DMS79 treated with DMSO at 0.1 percent for 48 hours (cell line): ENCODE data around the gene TNIP1.
A peak's percentile ranks its signal among the peaks of the same experiment; 100 is the strongest.

Experiments
- DNase-seq: peaks from one replicate; lab custom pipeline; 2025; lab: John Stamatoyannopoulos, UW

TNIP1 gene

GRCh38 chr5:151080613-151081430 is at the start of gene TNIP1:
TSS of gene TNIP1 (minus strand) at chr5:151081034. CDS start at chr5:151065095, 15,939 bp downstream.
- DNase-seq = peak; percentile 58

DNA sequence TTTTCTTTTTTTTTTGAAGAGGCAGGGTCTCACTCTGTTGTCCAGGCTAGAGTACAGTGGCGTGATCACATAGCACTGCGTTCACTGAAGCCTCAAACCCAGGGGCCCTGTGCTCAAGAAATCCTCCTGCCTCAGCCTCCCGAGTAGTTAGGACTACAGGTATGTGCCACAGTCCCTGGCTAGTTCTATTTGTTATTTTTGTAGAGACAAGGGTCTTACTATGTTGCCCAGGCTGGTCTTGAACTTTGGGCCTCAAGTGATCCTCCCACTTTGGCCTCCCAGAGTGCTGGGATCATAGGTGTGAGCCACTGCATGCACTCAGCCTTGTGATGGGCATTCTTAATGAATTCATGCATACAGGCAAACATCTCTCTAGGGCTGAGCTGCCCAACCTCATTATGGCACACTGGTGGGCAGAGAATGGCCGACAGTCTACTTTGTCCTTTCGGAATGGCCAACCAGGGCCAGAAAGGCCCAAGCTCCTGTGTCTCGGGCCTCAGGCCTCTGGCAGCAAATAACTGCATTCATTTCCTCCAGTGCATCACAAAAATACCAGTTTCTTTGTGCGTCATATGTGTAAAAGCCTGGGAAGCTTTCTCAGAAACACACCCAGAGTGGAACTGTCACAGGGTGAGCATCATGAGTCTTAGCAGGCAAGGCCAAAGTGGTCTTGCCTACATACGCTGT is 49.5 kb upstream of the TNIP1 start:
- no peak for DNase-seq

- DNase-seq = no peak
These were observed 48.0 kb upstream of the TNIP1 start for GRCh38 chr5:151128817-151129216.

DNA sequence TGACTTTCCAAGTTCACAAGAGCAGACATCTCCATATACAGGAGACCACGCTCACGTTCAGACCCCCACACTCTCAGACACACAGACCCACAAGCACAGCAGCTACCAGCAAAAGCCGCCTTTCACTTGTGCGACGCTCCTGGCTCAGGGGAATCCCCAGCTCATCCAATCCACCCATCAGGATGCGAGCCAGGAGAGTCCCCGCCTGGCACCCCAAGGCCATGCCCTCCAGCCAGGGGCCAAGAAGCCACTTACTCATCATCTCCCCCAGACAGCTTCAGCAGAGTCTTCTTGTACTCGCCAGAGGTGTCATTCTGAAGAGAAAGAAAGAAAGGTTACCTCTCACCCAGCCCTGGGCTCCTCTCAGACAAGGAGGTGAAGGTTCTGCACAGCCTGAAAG is 47.1 kb upstream of the TNIP1 start:
- DNase-seq = no peak

- DNase-seq = no peak
These were observed 45.4 kb upstream of the TNIP1 start for GRCh38 chr5:151126199-151126645.

GRCh38 chr5:151125421-151125820 is 44.6 kb upstream of the TNIP1 start:
- DNase-seq = no peak

- no peak for DNase-seq
These were observed 43.3 kb upstream of the TNIP1 start for GRCh38 chr5:151123897-151124751.

DNA sequence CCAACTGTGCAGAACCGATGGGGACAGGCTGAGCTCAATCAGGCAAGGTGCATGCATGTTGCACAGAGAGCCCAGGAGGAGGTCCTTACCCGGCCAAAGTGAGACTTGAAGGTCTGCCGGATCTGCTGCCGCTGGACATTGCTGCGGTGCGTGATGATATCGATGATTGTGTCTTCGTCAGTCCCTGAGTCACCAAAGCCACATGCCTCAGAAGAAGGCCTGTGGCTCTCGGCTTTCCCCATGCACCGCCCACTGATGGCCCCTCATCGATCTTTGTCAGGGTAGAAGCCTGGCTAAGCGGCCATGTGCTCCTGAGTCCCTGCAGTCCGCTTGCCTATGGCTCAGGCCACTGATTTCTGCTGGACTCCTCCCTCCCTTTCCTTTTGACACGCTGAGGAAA is 42.0 kb upstream of the TNIP1 start:
- no peak for DNase-seq

- no peak for DNase-seq
These were observed 40.8 kb upstream of the TNIP1 start for GRCh38 chr5:151121665-151122064.

DNA sequence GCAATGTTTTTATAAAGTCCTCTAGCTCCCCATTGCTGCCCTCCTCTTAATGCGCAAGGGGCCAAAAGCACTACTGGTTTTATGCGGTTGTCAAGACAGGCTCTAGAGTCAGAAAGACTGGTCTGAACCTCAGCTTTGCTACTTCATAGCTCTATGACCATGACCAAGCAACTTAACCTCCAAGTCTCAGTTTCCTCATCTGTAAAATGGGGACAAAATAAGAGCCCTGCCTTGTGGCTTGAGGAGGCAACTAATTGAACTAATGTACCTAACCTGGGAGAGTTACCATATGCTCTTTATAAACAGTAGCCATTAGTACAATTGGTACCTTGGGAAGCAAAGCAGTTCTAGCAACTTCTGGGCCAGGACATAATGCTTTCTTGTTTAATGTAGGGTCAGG is 40.3 kb upstream of the TNIP1 start:
- no peak for DNase-seq

GRCh38 chr5:151118913-151119575 is 38.2 kb upstream of the TNIP1 start:
- no peak for DNase-seq

GRCh38 chr5:151115272-151115905 is 34.6 kb upstream of the TNIP1 start:
- DNase-seq = peak; percentile 2

DNA sequence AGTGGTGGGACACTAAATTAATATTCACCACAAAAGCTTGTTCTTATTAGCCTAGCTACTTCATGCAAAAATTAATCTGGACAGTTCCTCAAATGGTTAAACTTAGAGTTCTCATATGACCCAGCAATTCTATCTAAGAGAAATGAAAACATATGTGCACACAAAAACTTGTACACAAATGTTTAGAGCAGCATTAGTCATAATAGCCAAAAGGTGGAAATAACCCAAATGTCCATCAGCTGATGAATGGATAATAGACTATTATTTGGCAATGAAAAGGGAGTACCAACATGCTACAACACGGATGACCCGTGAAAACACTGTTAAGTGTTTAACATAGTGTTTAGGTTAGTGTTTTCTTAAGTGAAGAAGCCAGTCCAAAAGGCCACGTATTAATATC is 32.8 kb upstream of the TNIP1 start:
- no peak for DNase-seq

GRCh38 chr5:151110992-151111391 is 30.2 kb upstream of the TNIP1 start:
- no peak for DNase-seq

GRCh38 chr5:151110122-151110681 is 29.4 kb upstream of the TNIP1 start:
- DNase-seq = no peak

DNA sequence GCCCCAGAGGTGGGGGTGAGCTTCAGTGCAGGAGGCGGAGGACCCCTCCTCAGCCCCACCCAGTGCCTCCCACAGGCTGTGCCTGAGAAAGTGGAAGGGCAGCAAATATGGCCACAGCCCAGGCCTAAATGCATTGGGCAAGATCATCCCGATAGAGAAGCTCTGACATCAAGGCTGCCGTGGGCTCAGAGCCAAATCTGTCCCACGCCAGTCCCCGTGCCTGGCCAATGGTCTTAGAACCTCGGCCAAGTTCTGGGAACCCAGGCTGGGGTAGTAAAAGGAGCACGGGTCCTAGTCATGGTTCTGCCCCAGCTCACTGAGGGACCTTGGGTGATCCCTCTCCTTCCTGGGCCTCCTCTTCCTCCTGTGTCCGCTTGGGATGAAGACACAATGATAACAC is 27.7 kb upstream of the TNIP1 start:
- DNase-seq = no peak

GRCh38 chr5:151107738-151108520 is 27.1 kb upstream of the TNIP1 start:
- no peak for DNase-seq

- no peak for DNase-seq
These were observed 26.2 kb upstream of the TNIP1 start for GRCh38 chr5:151107084-151107483.

DNA sequence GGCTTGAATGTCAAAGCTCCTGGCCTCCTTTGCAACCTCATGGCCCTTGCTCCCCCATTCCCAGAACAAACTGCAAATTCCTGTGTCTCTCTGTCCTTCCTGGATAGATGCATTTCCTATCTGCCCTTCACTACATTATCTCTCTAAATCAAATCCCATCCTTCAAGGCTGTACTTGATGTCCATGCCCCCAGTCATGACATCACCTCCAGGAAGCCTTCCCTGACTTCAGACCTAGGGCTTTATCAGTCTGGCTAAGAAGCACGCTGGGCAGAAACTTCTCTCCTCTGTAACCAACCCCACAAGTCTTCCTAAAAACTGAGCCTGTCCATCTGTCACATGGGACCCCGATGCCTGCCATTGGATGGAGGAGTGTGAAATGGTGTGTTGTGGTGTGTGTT is 25.7 kb upstream of the TNIP1 start:
- DNase-seq = no peak

DNA sequence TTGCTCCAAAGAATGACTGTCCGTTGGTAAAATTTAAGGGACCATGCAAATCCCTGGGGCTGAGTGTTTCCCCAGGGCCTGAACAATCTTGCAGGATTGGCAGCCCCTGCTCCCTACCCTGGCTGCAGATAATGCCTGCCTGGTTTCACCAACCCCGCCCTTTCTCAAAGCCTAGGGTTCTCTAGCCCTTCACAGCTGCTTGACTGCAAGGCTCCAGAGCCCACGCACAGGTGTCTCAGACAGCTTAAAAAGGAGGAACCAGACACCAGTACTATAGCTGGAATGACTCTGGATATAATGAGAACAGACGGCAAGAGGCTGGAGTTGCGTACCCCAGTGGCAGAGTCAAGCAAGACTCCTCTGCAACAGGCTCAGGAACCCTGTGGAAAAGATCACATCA is 25.2 kb upstream of the TNIP1 start:
- DNase-seq = no peak
